Ovary (tissue), 9 donors: ENCODE data around the gene AGR2. TPM values are rescaled to one million over a fixed set of nuclear protein-coding genes. Genes with fewer than 3 reads are reported as not detected.

Experiments used
- DNase-seq, 5 donors: peaks; one replicate each; pipeline ENCODE4 v3.0.0-alpha.2; 2019 to 2020
- H3K27ac ChIP-seq, 2 donors: fragments of 200-600 bp; one replicate each; pipeline versions ENCODE4 v1.5.1 to v1.8.0; 2019 to 2022
- H3K27me3 ChIP-seq: fragments of 200-600 bp; one replicate; pipeline ENCODE4 v1.8.0; 2022
- H3K36me3 ChIP-seq: fragments of 200-600 bp; sonication (generic); one replicate; pipeline ENCODE4 v1.5.1; 2019
- H3K4me1 ChIP-seq: one replicate; pipeline ENCODE4 v1.8.1; 2013; ENCODE audit warnings: mild to moderate bottlenecking, moderate library complexity; ENCODE audit not compliant: insufficient read depth
- H3K4me3 ChIP-seq: fragments of 200-600 bp; sonication (generic); one replicate; pipeline ENCODE4 v1.5.1; 2017
- H3K9me3 ChIP-seq, 2 donors: fragments of 200-600 bp in 1 of 2; sonication (generic) in 1 of 2; one replicate each; pipeline versions ENCODE4 v1.5.1 to v1.8.1; 2013 to 2019; ENCODE audit warnings: mild to moderate bottlenecking in 1 of 2, moderate library complexity in 1 of 2
- CTCF ChIP-seq, 3 donors: fragments of 450-650 bp in 2 of 3; fragments of 200-600 bp in 1 of 3; IDR thresholded peaks; one replicate each; pipeline versions ENCODE4 v1.5.1 to v1.8.0; 2016 to 2022; ENCODE audit warnings: antibody characterized with exemption in 3 of 3, mild to moderate bottlenecking in 1 of 3
- EP300 ChIP-seq: sonication (generic); formaldehyde crosslinking; IDR thresholded peaks from one replicate; pipeline ENCODE4 v1.6.1; 2017; ENCODE audit warnings: antibody characterized with exemption
- POLR2A ChIP-seq: fragments of 450-650 bp; IDR thresholded peaks from one replicate; pipeline ENCODE4 v1.6.1; 2017; ENCODE audit warnings: antibody characterized with exemption, mild to moderate bottlenecking, moderate library complexity
- WGBS, 3 donors: extraction: QIAGEN DNeasy Blood & Tissue Kit in 1 of 3; methylation state at CpG; one replicate each; pipeline versions ENCODE4 v1.1.5 to v1.1.7; 2013 to 2017; 5-methylcytosine and 5-hydroxymethylcytosine counted together
- intact Hi-C, 4 donors: fragments of 100-400 bp; cut with DNase I; formaldehyde crosslinking; loops; one replicate each; pipeline versions ENCODE4 v1.11.0 to v1.15.1; 2022 to 2023
- polyA plus RNA-seq, 2 donors: library from polyadenylated mRNA; stranded (reverse); fragments of 200-250 nt in 1 of 2; fragments of 350-450 nt in 1 of 2; fragmentation: Illumina TruSeq in 1 of 2; extraction: RNeasy Lipid Tissue Mini Kit (QIAGEN cat#74804) in 1 of 2; gene quantifications; one replicate each; pipeline ENCODE4 v1.2.3, GENCODE V29; 2013 to 2014
- total RNA-seq, 7 donors: library from RNA; depleted of rRNA in 2 of 7; stranded (reverse); fragments of >200 nt in 2 of 7; fragmentation: NEBNext Ultra II Directional in 3 of 7; extraction: Animal tissue kit (Norgen Biotek cat#: 25700) in 3 of 7; gene quantifications; one replicate each; pipeline versions ENCODE4 v1.1.0 to v1.2.4, GENCODE V29; 2016 to 2023
- donor health status: DM: no; HTN: no; CAD: no; lungs with moderate emphysema.
- donor health status: DM: no; HTN: no; CAD: no.
- donor health status: Bipolar disorder and iron deficiency.
- donor health status: DM: yes; HTN: yes; CAD: no.
- donor health status: DM: no; HTN: no; CAD: no.
- donor health status: DM: yes; HTN: yes; CAD: no.

Gene AGR2
- total and polyA plus RNA-seq, 9 donors, result 0.07 to 64.3 (median 3.1) TPM; not detected in 3

DNA sequence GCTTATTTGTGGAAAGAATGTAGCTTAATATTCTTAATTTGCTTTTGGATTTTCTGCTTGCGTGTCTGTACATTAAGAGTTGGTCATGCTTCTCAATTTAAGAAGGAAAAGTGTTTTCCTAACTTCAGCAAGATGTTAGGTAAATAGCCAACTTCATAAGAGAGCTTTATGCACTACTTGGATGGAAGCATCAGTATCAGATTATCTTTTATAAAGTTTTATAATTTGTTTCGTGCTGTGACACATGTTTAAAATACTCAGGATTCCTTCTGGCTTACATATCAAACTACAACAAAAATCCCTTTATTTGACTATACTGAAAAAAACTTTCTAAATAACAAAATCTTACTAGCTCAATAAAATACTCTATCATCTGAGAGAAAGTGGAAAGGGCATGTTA is 34.8 kb upstream of the AGR2 start:
- H3K27ac ChIP-seq, result no peak overlapping the region
- no peaks in the 10 kb centered on the region for H3K27me3 ChIP-seq
- TF ChIP-seq EP300, result no peak
- TF ChIP-seq CTCF (IDR thresholded peaks at IDR 0.05), result no peak
- TF ChIP-seq POLR2A, result no peak

DNA sequence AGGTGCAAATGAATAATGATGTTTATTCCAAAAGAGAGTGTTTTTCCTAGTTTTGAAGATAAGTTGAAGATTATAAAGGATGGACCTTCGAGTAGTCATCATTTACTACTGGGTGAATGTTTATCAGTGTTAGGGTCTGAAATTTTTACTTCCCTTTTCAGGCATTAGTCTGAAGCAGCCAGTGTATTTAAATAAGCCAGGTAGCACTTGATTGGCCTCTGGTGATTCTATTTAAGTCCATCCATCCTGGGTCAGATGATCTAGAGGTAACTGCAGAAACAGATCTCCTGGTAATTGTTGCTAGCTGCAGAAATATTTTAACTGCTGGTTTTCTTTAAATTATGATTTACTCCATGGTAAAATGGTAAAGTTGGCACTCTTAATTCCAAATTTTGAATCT is 34.1 kb upstream of the AGR2 start:
- intact Hi-C loops, result no loop called here
- Histone ChIP-seq H3K9me3 (no peaks in the 10 kb centered on the region), H3K27ac (no peak overlapping the region), H3K27me3 (no peaks in the 10 kb centered on the region), H3K4me1 (no peaks in the 10 kb centered on the region), H3K36me3 (no peaks in the 10 kb centered on the region), H3K4me3 (no peak overlapping the region)
- no peak for TF ChIP-seq POLR2A
- TF ChIP-seq CTCF (IDR thresholded peaks at IDR 0.05), result no peak
- TF ChIP-seq EP300, result no peak
- 62 to 81% (median 78%) methylated on average over 1 of the region's 1 CpG for WGBS, 3 donors
- DNase-seq, result no peak

More for the DNA sequence above, 34.8 kb upstream of the AGR2 start:
- 48 to 54% (median 54%) methylated on average over 2 of the region's 2 CpGs for WGBS, 3 donors
- no peak overlapping the region for H3K4me3 ChIP-seq
- intact Hi-C loops, result no loop called here
- no peaks in the 10 kb centered on the region for H3K4me1 ChIP-seq
- DNase-seq, result no peak
- H3K9me3 ChIP-seq, result no peaks in the 10 kb centered on the region
- H3K36me3 ChIP-seq, result no peaks in the 10 kb centered on the region

DNA sequence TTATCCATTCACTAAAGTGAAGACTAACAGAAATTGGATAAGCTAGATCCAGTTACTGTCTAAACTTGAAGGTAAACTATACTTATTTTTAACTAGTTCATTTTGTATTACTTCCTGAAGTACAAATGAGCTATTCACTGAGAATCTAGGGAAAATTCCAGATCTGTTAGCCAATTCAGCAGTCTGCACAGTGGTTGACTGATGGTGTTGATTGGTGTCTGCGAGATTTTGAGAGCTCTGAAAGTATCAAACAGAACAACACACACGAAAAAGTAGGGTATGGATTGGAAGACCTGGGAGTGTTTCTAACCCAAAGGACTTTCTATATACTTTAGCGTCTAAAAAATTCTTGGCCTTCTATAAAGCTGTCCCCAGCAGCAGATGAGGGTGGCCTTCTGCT is 33.6 kb upstream of the AGR2 start:
- Histone ChIP-seq H3K27me3 (no peaks in the 10 kb centered on the region), H3K27ac (no peak overlapping the region)

DNA sequence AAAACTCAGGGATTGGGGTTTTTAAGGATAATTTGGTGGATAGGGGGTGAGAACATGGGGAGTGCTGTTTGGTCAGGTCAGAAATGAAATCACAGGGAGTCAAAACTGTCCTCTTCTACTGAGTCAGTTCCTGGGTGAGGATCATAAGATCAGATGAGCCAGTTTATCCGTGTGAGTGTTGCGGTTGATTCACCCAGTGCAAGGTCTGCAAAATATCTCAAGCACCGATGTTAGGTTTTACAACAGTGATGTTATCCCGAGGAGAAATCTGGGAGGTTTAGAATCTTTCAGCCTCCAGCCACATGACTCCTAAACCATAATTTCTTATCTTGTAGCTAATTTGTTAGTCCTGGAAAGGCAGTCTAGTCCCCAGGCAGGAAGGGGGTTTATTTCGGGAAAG is 31.7 kb upstream of the AGR2 start:
- no peaks in the 10 kb centered on the region for H3K36me3 ChIP-seq
- no peak overlapping the region for H3K27ac ChIP-seq
- no peak overlapping the region for H3K4me3 ChIP-seq
- no peaks in the 10 kb centered on the region for H3K9me3 ChIP-seq
- H3K27me3 ChIP-seq, result no peaks in the 10 kb centered on the region
- H3K4me1 ChIP-seq, result no peaks in the 10 kb centered on the region
- intact Hi-C loops, result no loop called here
- 59 to 70% (median 69%) methylated on average over 5 of the region's 5 CpGs for WGBS, 3 donors
- TF ChIP-seq POLR2A (no peak), CTCF (IDR thresholded peaks at IDR 0.05) (no peak), EP300 (no peak)
- no peak for DNase-seq

More for the DNA sequence above, 33.6 kb upstream of the AGR2 start:
- H3K9me3 ChIP-seq, result no peaks in the 10 kb centered on the region
- no peak for DNase-seq
- no peak for TF ChIP-seq CTCF (IDR thresholded peaks at IDR 0.05)
- TF ChIP-seq POLR2A, result no peak
- TF ChIP-seq EP300, result no peak
- no peaks in the 10 kb centered on the region for H3K4me1 ChIP-seq
- intact Hi-C loops, result no loop called here
- no peak overlapping the region for H3K4me3 ChIP-seq
- no peaks in the 10 kb centered on the region for H3K36me3 ChIP-seq
- 77 to 79% (median 77%) methylated on average over 3 of the region's 3 CpGs for WGBS, 3 donors

GRCh38 chr7:16833373-16833772 is 28.6 kb upstream of the AGR2 start:
- intact Hi-C loops, result no loop called here
- Histone ChIP-seq H3K27ac (no peak overlapping the region), H3K36me3 (no peaks in the 10 kb centered on the region), H3K9me3 (no peaks in the 10 kb centered on the region), H3K27me3 (no peaks in the 10 kb centered on the region), H3K4me1 (no peaks in the 10 kb centered on the region), H3K4me3 (no peak overlapping the region)
- no peak for DNase-seq
- whole genome bisulfite sequencing, 3 donors, result 84 to 94% (median 86%) methylated on average over 1 of the region's 1 CpG
- no peak for TF ChIP-seq POLR2A
- TF ChIP-seq CTCF (IDR thresholded peaks at IDR 0.05), result no peak
- TF ChIP-seq EP300, result no peak
